Gastroesophageal sphincter (tissue), 4 donors: ENCODE data around the gene PLCG2. TPM values are rescaled to one million over a fixed set of nuclear protein-coding genes. Genes with fewer than 3 reads are reported as not detected.

Experiments
- ATAC-seq: fragments of 150-250 bp; one replicate; pipeline ENCODE4 v1.9.1; 2016; ENCODE audit warnings: mild to moderate bottlenecking, moderate library complexity
- H3K27ac ChIP-seq, 4 donors: fragments of 200-600 bp; sonication (generic) in 3 of 4; 1 replicate in 3 of 4; 2 replicates in 1 of 4; pipeline ENCODE4 v1.5.1; 2016 to 2019
- H3K27me3 ChIP-seq: fragments of 200-600 bp; sonication (generic); one replicate; pipeline ENCODE4 v1.5.1; 2019
- H3K36me3 ChIP-seq, 2 donors: fragments of 200-600 bp; sonication (generic); one replicate each; pipeline ENCODE4 v1.5.1; 2019; ENCODE audit warnings: control low read depth in 1 of 2
- H3K4me1 ChIP-seq, 3 donors: fragments of 200-600 bp; sonication (generic); 1 replicate in 2 of 3; 2 replicates in 1 of 3; pipeline ENCODE4 v1.5.1; 2016 to 2019; ENCODE audit warnings: control low read depth in 2 of 3
- H3K4me3 ChIP-seq, 2 donors: fragments of 200-600 bp; sonication (generic); one replicate each; pipeline ENCODE4 v1.5.1; 2019; ENCODE audit warnings: mild to moderate bottlenecking in 1 of 2, moderate library complexity in 1 of 2
- H3K9me3 ChIP-seq, 3 donors: fragments of 200-600 bp; sonication (generic); one replicate each; pipeline ENCODE4 v1.5.1; 2017 to 2019; ENCODE audit warnings: control low read depth in 2 of 3
- CTCF ChIP-seq, 4 experiments: fragments of 200-600 bp in 2 of 4; fragments of 450-650 bp in 2 of 4; sonication (generic) in 1 of 4; IDR thresholded peaks; one replicate each; pipeline ENCODE4 v1.5.1; 2017 to 2019; ENCODE audit warnings: antibody characterized with exemption in 4 of 4, mild to moderate bottlenecking in 2 of 4, moderate library complexity in 2 of 4
- EP300 ChIP-seq: sonication (generic); formaldehyde crosslinking; IDR thresholded peaks from one replicate; pipeline ENCODE4 v1.6.1; 2017; ENCODE audit warnings: antibody characterized with exemption, mild to moderate bottlenecking
- POLR2A ChIP-seq, 2 donors: fragments of 450-650 bp; IDR thresholded peaks; one replicate each; pipeline ENCODE4 v1.6.1; 2017; ENCODE audit warnings: antibody characterized with exemption in 2 of 2, mild to moderate bottlenecking in 2 of 2, moderate library complexity in 1 of 2
- POLR2AphosphoS5 ChIP-seq: sonication (generic); formaldehyde crosslinking; IDR thresholded peaks from one replicate; pipeline ENCODE4 v1.6.1; 2017; ENCODE audit warnings: antibody characterized with exemption
- WGBS, 2 donors: methylation state at CpG; one replicate each; pipeline ENCODE4 v1.1.5; 2018; ENCODE audit warnings: low coverage in 1 of 2; 5-methylcytosine and 5-hydroxymethylcytosine counted together
- total RNA-seq, 4 donors: library from RNA; depleted of rRNA; stranded (reverse); fragments of >200 nt; gene quantifications; one replicate each; pipeline ENCODE4 v1.1.0, GENCODE V29; 2016

Gene PLCG2
- total RNA-seq, 4 donors from 2014 or later = 6.2 to 11.4 (median 8.1) TPM

DNA sequence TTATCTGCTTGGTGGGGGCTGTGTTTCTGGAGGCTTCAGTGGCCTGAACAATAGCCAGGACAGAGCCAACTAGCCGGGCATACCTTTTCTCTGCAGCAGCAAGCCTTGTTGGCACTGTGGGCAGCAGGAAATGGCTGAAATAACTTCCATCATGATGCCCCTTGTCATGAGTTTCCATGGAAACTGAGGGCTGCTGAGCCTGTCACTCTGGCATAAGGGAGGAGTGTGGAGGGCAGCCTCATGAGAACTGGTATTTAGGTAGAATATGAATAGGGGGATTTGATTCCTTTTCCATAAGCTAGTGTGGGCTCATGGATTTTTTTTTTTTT is 39.4 kb downstream of the PLCG2 start:
- no peaks in the 10 kb centered on the region for H3K36me3 ChIP-seq
- ATAC-seq = no peak
- no peak overlapping the region for H3K4me3 ChIP-seq
- TF ChIP-seq CTCF (IDR thresholded peaks at IDR 0.05) (no peak), EP300 (no peak), POLR2A (IDR thresholded peaks at IDR 0.05) (no peak), POLR2AphosphoS5 (no peak)
- H3K9me3 ChIP-seq = peaks cover 0 to 4% (median 0%) of the 10 kb centered on the region in 3 donors
- WGBS, 2 donors = 56% methylated on average over 1 of the region's 1 CpG; no CpG with 5 or more reads in 1 of the 2 donors
- no peak overlapping the region for H3K27ac ChIP-seq
- peaks cover 6% of the 10 kb centered on the region for H3K27me3 ChIP-seq
- H3K4me1 ChIP-seq = no peaks in the 10 kb centered on the region

GRCh38 chr16:81818905-81819304 is 39.8 kb downstream of the PLCG2 start:
- no peak overlapping the region for H3K27ac ChIP-seq
- no peak for ATAC-seq
- H3K36me3 ChIP-seq = no peaks in the 10 kb centered on the region
- no peaks in the 10 kb centered on the region for H3K4me1 ChIP-seq
- H3K27me3 ChIP-seq = peaks cover 6% of the 10 kb centered on the region
- H3K4me3 ChIP-seq = no peak overlapping the region
- no peak for TF ChIP-seq EP300
- no peak for TF ChIP-seq POLR2AphosphoS5
- TF ChIP-seq CTCF (IDR thresholded peaks at IDR 0.05) = no peak
- no peak for TF ChIP-seq POLR2A (IDR thresholded peaks at IDR 0.05)
- H3K9me3 ChIP-seq = peaks cover 0 to under 1% (median 0%) of the 10 kb centered on the region in 3 donors
- WGBS, 2 donors = 96% methylated on average over 3 of the region's 4 CpGs; no CpG with 5 or more reads in 1 of the 2 donors

- WGBS, 2 donors = 75 to 80% methylated on average over 2 to 9 of the region's 10 CpGs
- Histone ChIP-seq H3K36me3 (no peaks in the 10 kb centered on the region), H3K9me3 (no peaks in the 10 kb centered on the region), H3K4me3 (no peak overlapping the region), H3K27me3 (peaks cover 6% of the 10 kb centered on the region), H3K27ac (no peak overlapping the region), H3K4me1 (no peaks in the 10 kb centered on the region)
- TF ChIP-seq POLR2A (IDR thresholded peaks at IDR 0.05) (no peak), CTCF (IDR thresholded peaks at IDR 0.05) (no peak), EP300 (no peak), POLR2AphosphoS5 (no peak)
- no peak for ATAC-seq
Measured at GRCh38 chr16:81821436-81822128, 42.5 kb downstream of the PLCG2 start.

GRCh38 chr16:81823111-81823510 is 44.0 kb downstream of the PLCG2 start:
- no peaks in the 10 kb centered on the region for H3K36me3 ChIP-seq
- no peak overlapping the region for H3K4me3 ChIP-seq
- no peak for TF ChIP-seq CTCF (IDR thresholded peaks at IDR 0.05)
- no peak for TF ChIP-seq POLR2AphosphoS5
- no peak for TF ChIP-seq POLR2A (IDR thresholded peaks at IDR 0.05)
- no peak for TF ChIP-seq EP300
- no peaks in the 10 kb centered on the region for H3K9me3 ChIP-seq
- H3K4me1 ChIP-seq = no peaks in the 10 kb centered on the region
- peaks cover 6% of the 10 kb centered on the region for H3K27me3 ChIP-seq
- H3K27ac ChIP-seq = no peak overlapping the region
- WGBS, 2 donors = 53% methylated on average over 2 of the region's 8 CpGs; no CpG with 5 or more reads in 1 of the 2 donors
- no peak for ATAC-seq

GRCh38 chr16:81823734-81824133 is 44.6 kb downstream of the PLCG2 start:
- ATAC-seq = no peak
- H3K27ac ChIP-seq = no peak overlapping the region
- no peaks in the 10 kb centered on the region for H3K4me1 ChIP-seq
- H3K36me3 ChIP-seq = no peaks in the 10 kb centered on the region
- H3K9me3 ChIP-seq = no peaks in the 10 kb centered on the region
- 87% methylated on average over 1 of the region's 1 CpG; no CpG with 5 or more reads in 1 of the 2 donors for WGBS, 2 donors
- H3K27me3 ChIP-seq = peaks cover 6% of the 10 kb centered on the region
- TF ChIP-seq EP300 (no peak), POLR2AphosphoS5 (no peak), CTCF (IDR thresholded peaks at IDR 0.05) (no peak), POLR2A (IDR thresholded peaks at IDR 0.05) (no peak)
- no peak overlapping the region for H3K4me3 ChIP-seq
